ENCODE measurements around the gene ACTA1.
"Not testable (repeated sequence)": the region's sequence is repeated elsewhere in the genome, so short reads cannot be mapped to it uniquely, and the experiment has no call there.

ACTA1 gene

DNA sequence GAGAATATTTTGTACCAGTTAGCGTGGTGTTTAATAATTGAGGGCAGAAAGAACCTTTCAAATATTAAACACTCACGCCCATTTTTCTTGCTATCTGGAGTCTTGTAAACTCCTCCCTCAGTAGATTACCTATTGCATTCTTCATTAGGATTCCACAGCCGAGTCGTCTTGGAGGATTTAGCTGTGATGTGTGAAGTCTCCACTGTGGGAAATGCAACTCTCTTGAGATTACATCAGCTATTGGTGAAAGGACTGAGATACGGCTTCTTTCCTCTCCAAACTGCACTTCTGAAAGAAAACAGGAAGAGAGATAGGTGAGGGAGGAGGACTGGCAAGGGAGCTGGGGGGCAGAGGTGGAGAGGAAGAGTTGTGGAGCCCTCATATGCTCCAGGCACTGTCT, 36.1 kb downstream of the ACTA1 start:
- TF ChIP-seq, protein P1, sequence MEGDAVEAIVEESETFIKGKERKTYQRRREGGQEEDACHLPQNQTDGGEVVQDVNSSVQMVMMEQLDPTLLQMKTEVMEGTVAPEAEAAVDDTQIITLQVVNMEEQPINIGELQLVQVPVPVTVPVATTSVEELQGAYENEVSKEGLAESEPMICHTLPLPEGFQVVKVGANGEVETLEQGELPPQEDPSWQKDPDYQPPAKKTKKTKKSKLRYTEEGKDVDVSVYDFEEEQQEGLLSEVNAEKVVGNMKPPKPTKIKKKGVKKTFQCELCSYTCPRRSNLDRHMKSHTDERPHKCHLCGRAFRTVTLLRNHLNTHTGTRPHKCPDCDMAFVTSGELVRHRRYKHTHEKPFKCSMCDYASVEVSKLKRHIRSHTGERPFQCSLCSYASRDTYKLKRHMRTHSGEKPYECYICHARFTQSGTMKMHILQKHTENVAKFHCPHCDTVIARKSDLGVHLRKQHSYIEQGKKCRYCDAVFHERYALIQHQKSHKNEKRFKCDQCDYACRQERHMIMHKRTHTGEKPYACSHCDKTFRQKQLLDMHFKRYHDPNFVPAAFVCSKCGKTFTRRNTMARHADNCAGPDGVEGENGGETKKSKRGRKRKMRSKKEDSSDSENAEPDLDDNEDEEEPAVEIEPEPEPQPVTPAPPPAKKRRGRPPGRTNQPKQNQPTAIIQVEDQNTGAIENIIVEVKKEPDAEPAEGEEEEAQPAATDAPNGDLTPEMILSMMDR (IDR thresholded peaks at IDR 0.05; ENCODE audit: insufficient read depth, low read depth, low read length, missing control alignments): no peak
- no peak overlapping the region for H3K4me3 ChIP-seq (ENCODE audit: low read length)
- no peak for DNase-seq (ENCODE audit: low read depth)

DNA sequence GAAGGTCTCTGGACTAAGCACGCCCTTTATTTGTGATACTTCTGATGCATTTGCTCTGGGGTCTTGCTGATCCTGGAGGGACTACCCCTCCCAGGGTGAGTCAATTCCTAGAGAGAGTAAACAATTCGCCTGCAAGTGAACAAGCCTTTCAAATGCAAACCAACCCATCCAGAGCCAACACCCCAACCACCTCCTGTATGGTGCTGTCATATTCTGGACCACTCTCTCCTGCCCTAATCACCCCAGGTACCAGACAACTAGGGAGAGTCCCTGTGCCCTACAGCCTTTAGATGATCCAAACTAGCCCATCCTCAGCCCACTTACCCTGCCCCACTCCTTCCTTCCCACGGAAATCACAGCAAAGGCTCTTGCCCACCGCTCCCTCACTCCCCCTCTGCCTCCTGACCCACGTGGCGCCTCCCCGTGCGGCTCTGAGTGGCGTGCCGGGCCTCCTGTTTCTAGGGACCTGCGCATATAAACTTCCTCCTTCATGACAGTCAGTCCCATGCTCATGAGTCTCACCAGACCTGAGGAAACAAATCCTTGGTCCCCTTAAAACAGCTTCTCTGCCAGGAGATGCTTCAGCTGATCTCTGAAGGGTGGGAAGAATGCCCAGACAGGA, 37.2 kb downstream of the ACTA1 start:
- DNase-seq (ENCODE audit: low read depth): no peak
- H3K4me3 ChIP-seq (ENCODE audit: low read length): no peak overlapping the region
- TF ChIP-seq, protein P1 (IDR thresholded peaks at IDR 0.05; ENCODE audit: insufficient read depth, low read depth, low read length, missing control alignments): no peak

DNA sequence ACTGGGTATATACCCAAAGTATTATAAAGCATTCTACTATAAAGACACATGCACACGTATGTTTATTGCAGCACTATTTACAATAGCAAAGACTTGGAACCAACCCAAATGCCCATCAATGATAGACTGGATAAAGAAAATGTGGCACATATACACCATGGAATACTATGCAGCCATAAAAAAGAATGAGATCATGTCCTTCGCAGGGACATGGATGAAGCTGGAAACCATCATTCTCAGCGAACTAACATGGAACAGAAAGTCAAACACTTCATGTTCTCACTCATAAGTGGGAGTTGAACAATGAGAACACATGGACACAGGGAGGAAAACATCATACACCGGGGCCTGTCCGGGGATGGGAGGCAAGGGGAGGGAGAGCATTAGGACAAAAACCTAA, 39.4 kb downstream of the ACTA1 start:
- DNase-seq (ENCODE audit: low read depth); H3K4me3 ChIP-seq (ENCODE audit: low read length): not testable (repeated sequence)

DNA sequence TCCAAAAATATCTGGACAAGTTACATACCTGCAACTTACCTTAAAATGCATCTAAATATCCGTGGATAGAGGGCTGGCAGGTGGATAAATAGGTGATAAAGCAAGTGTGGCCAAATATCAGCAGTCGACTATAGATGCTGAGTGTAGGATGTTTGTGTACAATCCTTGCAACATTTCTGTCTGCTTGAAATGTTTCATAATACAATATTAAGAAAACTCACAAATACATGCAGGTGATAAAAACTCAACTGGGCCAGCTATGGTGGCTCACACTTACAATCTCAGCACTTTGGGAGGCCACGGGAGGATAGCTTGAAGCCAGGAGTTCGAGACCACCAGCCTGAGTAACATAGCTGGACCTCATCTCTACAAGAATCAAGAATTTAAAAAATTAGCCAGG, 41.0 kb downstream of the ACTA1 start:
- TF ChIP-seq, protein P1 (IDR thresholded peaks at IDR 0.05; ENCODE audit: insufficient read depth, low read depth, low read length, missing control alignments): no peak
- H3K4me3 ChIP-seq (ENCODE audit: low read length): no peak overlapping the region
- DNase-seq (ENCODE audit: low read depth): no peak

DNA sequence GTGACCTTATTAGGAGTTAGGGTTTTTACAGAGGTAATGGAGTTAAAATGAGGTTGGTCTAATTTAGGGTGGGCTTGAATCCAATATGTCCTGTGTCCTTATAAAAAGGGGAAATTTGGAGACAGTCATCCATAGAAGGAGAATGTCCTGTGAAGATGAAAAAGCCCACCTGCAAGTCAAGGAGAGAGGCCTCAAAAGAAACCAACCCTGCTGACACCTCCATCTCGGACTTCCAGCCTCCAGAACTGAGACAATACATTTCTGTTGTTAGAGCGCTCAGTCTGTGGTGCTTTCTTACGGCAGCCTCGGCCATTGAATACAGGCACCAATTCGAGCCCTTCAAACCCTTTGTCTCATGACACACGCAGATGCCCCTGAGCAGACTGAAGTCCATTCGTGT, 43.8 kb downstream of the ACTA1 start:
- DNase-seq (ENCODE audit: low read depth): no peak
- no peak overlapping the region for H3K4me3 ChIP-seq (ENCODE audit: low read length)
- TF ChIP-seq, protein P1 (IDR thresholded peaks at IDR 0.05; ENCODE audit: insufficient read depth, low read depth, low read length, missing control alignments): no peak

DNA sequence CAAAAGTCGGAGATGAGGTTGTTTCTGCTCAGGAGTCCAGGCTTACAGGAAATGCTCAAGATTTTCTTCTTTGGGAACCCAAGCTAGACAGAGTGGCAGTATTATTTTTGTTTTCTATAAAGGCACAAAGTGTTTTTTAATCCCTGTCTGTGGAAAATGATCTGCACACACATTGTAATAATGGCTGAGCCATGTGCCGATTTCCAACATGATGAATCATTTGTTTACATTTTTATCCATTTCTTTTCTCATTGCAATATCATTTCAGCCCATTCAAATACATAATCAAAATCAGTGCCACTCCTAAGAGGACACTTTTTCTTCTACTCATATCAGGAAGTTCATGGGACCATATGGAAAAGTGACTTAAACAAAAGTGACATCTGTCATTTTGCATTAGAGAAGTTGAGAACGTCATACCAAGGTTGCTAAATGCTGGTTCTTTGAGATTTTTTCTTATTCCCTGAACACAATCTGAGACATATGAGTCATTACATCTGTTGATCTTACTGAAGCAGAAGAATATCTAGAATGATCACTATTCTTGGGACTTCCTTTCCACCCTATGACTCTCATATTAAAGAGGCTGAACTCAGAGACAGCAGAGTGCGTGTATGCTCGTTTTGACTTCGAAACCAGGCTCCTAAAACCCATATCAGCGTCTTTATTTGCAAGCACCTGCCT, 44.9 kb downstream of the ACTA1 start:
- H3K4me3 ChIP-seq (ENCODE audit: low read length): no peak overlapping the region
- peak; percentile 60 for DNase-seq (ENCODE audit: low read depth)
- TF ChIP-seq, protein P1 (IDR thresholded peaks at IDR 0.05; ENCODE audit: insufficient read depth, low read depth, low read length, missing control alignments): no peak

DNA sequence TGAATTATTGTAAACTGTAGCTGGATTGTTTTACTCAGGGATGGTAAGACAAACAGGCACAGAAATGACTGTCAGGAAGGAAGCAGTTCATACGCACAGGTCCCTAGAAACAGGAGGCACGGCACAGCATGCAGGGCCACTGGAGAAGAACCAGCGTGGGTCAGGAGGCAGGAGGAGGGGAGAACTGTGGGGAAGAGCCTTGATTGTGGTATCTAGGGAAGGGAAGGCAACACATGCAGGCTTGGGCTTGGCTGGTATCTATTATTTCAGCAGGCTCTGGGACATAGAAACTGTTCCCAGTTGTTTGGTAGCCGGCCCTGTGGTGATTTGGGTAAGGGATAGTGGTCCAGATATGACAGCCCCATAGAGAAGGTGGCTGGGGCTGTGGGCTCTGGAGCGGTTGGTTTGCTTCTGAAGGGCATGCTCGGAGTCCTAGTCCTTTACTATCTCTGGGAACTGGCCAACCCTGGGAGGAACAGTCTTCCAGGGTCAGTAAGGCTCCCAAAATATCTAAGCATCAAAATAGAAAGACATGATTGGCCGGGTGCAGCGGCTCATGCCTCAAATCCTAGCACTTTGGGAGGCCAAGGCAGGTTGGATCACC, 47.9 kb downstream of the ACTA1 start:
- no peak overlapping the region for H3K4me3 ChIP-seq (ENCODE audit: low read length)
- TF ChIP-seq, protein P1 (IDR thresholded peaks at IDR 0.05; ENCODE audit: insufficient read depth, low read depth, low read length, missing control alignments): no peak
- no peak for DNase-seq (ENCODE audit: low read depth)
